Uterus (tissue), 2 donors: Measurements from ENCODE around the gene AFF4.

Source experiments
- CTCF ChIP-seq, 4 experiments: fragments of 200-600 bp in 2 of 4; fragments of 450-650 bp in 2 of 4; sonication (generic) in 2 of 4; IDR thresholded peaks; one replicate each; pipeline ENCODE4 v1.5.1; 2016 to 2019; ENCODE audit warnings: antibody characterized with exemption in 4 of 4, mild to moderate bottlenecking in 2 of 4, moderate library complexity in 1 of 4
- POLR2A ChIP-seq, 2 donors: fragments of 450-650 bp; IDR thresholded peaks; one replicate each; pipeline ENCODE4 v1.6.1; 2016; ENCODE audit warnings: antibody characterized with exemption in 2 of 2, mild to moderate bottlenecking in 1 of 2, moderate library complexity in 1 of 2

GRCh38 chr5:132848270-132848669 lies 115.2 kb downstream of the AFF4 start:
- TF ChIP-seq CTCF (IDR thresholded peaks at IDR 0.05): no peak
- TF ChIP-seq POLR2A (IDR thresholded peaks at IDR 0.05): no peak
